ENCODE results near the gene PGAP6.

Gene PGAP6

GRCh38 chr16:353404-354290 is 28.1 kb downstream of the PGAP6 start:
- H3K9me3 ChIP-seq (ENCODE audit: severe bottlenecking), result no peaks in the 10 kb centered on the region
- peak overlapping the region; percentile 79 for H3K27ac ChIP-seq (ENCODE audit: poor library complexity, severe bottlenecking)
- TF ChIP-seq, protein P1, sequence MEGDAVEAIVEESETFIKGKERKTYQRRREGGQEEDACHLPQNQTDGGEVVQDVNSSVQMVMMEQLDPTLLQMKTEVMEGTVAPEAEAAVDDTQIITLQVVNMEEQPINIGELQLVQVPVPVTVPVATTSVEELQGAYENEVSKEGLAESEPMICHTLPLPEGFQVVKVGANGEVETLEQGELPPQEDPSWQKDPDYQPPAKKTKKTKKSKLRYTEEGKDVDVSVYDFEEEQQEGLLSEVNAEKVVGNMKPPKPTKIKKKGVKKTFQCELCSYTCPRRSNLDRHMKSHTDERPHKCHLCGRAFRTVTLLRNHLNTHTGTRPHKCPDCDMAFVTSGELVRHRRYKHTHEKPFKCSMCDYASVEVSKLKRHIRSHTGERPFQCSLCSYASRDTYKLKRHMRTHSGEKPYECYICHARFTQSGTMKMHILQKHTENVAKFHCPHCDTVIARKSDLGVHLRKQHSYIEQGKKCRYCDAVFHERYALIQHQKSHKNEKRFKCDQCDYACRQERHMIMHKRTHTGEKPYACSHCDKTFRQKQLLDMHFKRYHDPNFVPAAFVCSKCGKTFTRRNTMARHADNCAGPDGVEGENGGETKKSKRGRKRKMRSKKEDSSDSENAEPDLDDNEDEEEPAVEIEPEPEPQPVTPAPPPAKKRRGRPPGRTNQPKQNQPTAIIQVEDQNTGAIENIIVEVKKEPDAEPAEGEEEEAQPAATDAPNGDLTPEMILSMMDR (IDR thresholded peaks at IDR 0.05; ENCODE audit: poor library complexity, severe bottlenecking), result no peak
- peaks cover 19% of the 10 kb centered on the region for H3K4me1 ChIP-seq (ENCODE audit: insufficient read depth, poor library complexity, severe bottlenecking)
- peak overlapping the region; percentile 33 for H3K4me3 ChIP-seq (ENCODE audit: severe bottlenecking)
- peaks cover 15% of the 10 kb centered on the region for H3K36me3 ChIP-seq (ENCODE audit: low read depth)
- DNase-seq (ENCODE audit: low spot score), result peak; percentile 68
- H3K27me3 ChIP-seq (ENCODE audit: insufficient read depth, poor library complexity, severe bottlenecking), result no peaks in the 10 kb centered on the region
- peak; percentile 34 for ATAC-seq (ENCODE audit: low read depth)

GRCh38 chr16:352547-353403 is 29.0 kb downstream of the PGAP6 start, which contains the start of gene AXIN1:
Gene AXIN1 (minus strand): TSS chr16:352723. CDS start chr16:347025, 5,698 bp downstream.
- TF ChIP-seq, protein P1 (IDR thresholded peaks at IDR 0.05; ENCODE audit: poor library complexity, severe bottlenecking), result peak; percentile 67
- Histone ChIP-seq H3K36me3 (ENCODE audit: low read depth) (peaks cover 15% of the 10 kb centered on the region), H3K4me3 (ENCODE audit: severe bottlenecking) (peak within 1 kb of the TSS; percentile 72), H3K27ac (ENCODE audit: poor library complexity, severe bottlenecking) (peak within 1 kb of the TSS; percentile 79), H3K9me3 (ENCODE audit: severe bottlenecking) (no peaks in the 10 kb centered on the region), H3K27me3 (ENCODE audit: insufficient read depth, poor library complexity, severe bottlenecking) (no peaks in the 10 kb centered on the region), H3K4me1 (ENCODE audit: insufficient read depth, poor library complexity, severe bottlenecking) (peaks cover 19% of the 10 kb centered on the region)
- ATAC-seq (ENCODE audit: low read depth) (peak; percentile 71), DNase-seq (ENCODE audit: low spot score) (peak; percentile 100)

DNA sequence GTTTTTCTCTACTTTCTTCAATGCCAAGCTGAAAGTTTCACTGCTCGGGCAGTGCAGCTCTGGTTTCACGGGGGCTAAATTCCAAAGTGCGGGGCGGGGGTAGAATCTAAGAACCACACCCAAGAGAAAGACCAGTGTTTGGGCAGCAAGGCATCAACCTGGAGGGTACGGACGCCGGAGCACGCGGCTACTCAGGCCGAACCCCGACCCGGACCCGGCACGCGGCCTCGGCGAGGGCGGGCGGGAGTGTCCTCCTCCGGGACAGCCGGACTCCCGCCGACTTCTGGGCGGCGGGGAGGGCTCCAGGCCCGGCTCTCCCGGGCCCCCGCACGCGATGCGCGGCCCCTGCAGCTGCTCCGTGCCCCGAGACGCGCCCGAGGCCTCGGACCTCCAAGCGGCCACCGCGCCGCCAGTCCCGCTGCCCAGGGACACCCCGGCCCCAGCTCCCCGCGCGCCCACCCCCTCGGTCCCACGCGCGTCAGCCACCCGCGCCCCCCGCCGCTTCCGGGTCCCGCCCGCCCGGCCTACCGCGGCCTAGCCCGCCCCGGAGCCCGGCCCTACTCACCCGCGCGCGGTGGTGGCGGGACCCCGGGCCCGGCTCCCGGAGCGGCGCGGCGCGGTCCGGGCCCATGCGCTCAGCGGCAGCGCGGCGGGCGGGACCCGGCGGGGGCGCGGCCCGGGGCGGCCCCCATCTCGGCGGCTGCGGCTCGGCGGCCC is 29.8 kb downstream of the PGAP6 start:
- Histone ChIP-seq H3K27ac (ENCODE audit: poor library complexity, severe bottlenecking) (peak overlapping the region; percentile 51), H3K9me3 (ENCODE audit: severe bottlenecking) (no peaks in the 10 kb centered on the region), H3K27me3 (ENCODE audit: insufficient read depth, poor library complexity, severe bottlenecking) (no peaks in the 10 kb centered on the region), H3K36me3 (ENCODE audit: low read depth) (peaks cover 15% of the 10 kb centered on the region), H3K4me3 (ENCODE audit: severe bottlenecking) (peak overlapping the region; percentile 72), H3K4me1 (ENCODE audit: insufficient read depth, poor library complexity, severe bottlenecking) (peaks cover 23% of the 10 kb centered on the region)
- TF ChIP-seq, protein P1 (IDR thresholded peaks at IDR 0.05; ENCODE audit: poor library complexity, severe bottlenecking), result no peak
- DNase-seq (ENCODE audit: low spot score), result no peak
- no peak for ATAC-seq (ENCODE audit: low read depth)

- DNase-seq (ENCODE audit: low spot score), result no peak
- no peaks in the 10 kb centered on the region for H3K27me3 ChIP-seq (ENCODE audit: insufficient read depth, poor library complexity, severe bottlenecking)
Measured at GRCh38 chr16:350203-350602, 31.6 kb downstream of the PGAP6 start.

More at GRCh38 chr16:350203-350602, 31.6 kb downstream of the PGAP6 start:
- H3K4me1 ChIP-seq (ENCODE audit: insufficient read depth, poor library complexity, severe bottlenecking), result peaks cover 36% of the 10 kb centered on the region
- no peak overlapping the region for H3K4me3 ChIP-seq (ENCODE audit: severe bottlenecking)
- no peak overlapping the region for H3K27ac ChIP-seq (ENCODE audit: poor library complexity, severe bottlenecking)
- ATAC-seq (ENCODE audit: low read depth), result no peak
- TF ChIP-seq, protein P1 (IDR thresholded peaks at IDR 0.05; ENCODE audit: poor library complexity, severe bottlenecking), result no peak
- H3K36me3 ChIP-seq (ENCODE audit: low read depth), result peaks cover 26% of the 10 kb centered on the region
- no peaks in the 10 kb centered on the region for H3K9me3 ChIP-seq (ENCODE audit: severe bottlenecking)

Data from RWPE2 (cell line).